Right renal pelvis (tissue), 4 donors: ENCODE results near the gene USP12. TPM values are rescaled to one million over a fixed set of nuclear protein-coding genes. Genes with fewer than 3 reads are reported as not detected.
"Not testable (repeated sequence)": the region's sequence is repeated elsewhere in the genome, so short reads cannot be mapped to it uniquely, and the experiment has no call there.

Source experiments
- DNase-seq, 4 donors: peaks; one replicate each; pipeline ENCODE4 v3.0.0-alpha.2; 2013; ENCODE audit warnings: low read depth in 4 of 4, low spot score in 3 of 4, missing footprints in 1 of 4
- polyA plus RNA-seq, 4 donors: library from polyadenylated mRNA; unstranded; fragments of 120-200 nt; gene quantifications; one replicate each; pipeline ENCODE4 v1.2.1, GENCODE V29; 2013; ENCODE audit not compliant: insufficient read length in 4 of 4

Gene USP12
- polyA plus RNA-seq, 4 donors = 29.6 to 40.8 (median 38.9) TPM

GRCh38 chr13:27126859-27127258, 44.8 kb downstream of the USP12 start:
- no peak for DNase-seq

GRCh38 chr13:27125357-27126282, 46.0 kb downstream of the USP12 start:
- no peak for DNase-seq

DNA sequence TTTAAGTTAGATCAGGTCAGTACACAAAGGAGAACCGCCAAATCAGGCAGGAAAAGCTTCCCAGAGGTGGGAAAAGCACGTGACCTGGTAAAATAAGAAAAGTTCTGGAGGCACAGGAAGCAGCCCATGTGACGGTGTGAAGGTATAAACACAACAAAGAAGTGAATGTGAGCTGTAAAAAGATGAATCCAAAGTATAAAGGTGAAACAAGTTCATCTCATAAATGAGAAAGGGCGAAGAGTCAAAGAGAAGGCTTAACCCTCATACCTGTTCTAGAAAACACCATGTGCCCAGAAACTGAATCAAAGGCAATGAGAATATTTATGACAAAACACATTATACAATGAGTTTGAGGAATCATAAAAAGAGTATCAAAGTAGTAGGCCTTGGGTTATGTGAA, 47.0 kb downstream of the USP12 start:
- no peak for DNase-seq

- DNase-seq = not testable (repeated sequence)
These were observed 48.2 kb downstream of the USP12 start for GRCh38 chr13:27123445-27123844.

GRCh38 chr13:27122036-27122435, 49.6 kb downstream of the USP12 start:
- no peak for DNase-seq

DNA sequence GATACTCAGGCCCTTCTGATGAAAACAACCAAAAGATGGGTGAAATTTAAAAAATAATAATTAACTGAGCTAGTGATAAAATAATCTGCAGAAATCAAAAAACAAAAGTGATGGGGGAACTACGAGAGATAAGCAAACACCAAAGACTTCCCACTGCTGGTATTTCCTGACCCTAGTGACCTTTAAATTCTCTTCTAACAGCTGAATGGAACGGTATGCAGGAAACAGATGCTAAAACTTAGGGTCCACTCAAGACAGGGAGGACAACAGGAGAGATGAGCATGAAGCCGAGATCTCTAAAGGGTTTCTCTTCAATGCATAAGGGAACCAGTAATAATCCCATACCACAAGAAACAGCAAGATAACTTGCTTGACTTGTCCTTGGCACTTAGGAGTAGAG, 50.8 kb downstream of the USP12 start:
- no peak for DNase-seq

- DNase-seq = no peak
These were observed 51.6 kb downstream of the USP12 start for GRCh38 chr13:27120011-27120410.

- DNase-seq = no peak
These were observed 53.1 kb downstream of the USP12 start for GRCh38 chr13:27118428-27119054.

DNA sequence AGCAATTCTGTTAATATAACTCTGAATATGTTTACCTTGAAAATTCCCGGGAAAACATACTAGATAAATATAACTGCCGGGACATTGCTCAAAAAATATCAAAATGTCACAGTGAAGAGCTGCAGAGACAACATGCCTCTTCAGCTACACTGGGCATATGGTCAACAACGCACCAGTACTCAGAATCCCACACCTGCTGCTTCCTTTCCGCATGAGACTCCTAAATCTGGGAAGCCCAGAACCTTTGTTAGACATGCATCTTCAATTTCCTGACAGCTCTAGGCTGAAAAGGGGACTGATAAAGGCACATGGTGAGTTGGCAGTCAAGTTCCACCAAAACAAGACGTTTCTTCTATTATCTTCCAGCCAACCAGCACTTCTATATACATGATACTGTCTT, 53.7 kb downstream of the USP12 start:
- DNase-seq = no peak

DNA sequence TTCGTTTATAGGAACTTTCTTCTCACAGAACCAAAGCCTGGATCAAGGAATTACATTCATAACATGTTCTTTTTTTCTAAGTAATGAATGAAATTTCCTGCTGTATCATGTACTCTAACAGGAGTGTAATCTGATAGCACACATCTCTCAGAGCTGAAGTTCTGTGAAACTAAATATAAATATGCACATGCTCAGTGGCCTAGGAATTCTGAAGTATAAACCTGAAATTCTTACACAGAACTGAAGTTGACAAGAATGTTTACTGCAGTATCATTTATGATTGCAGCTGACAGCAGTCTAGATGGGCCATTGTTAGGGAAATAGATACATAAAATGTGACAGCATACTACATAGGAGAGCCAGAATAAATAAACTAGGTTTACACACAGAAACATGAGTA, 54.5 kb downstream of the USP12 start:
- no peak for DNase-seq

DNA sequence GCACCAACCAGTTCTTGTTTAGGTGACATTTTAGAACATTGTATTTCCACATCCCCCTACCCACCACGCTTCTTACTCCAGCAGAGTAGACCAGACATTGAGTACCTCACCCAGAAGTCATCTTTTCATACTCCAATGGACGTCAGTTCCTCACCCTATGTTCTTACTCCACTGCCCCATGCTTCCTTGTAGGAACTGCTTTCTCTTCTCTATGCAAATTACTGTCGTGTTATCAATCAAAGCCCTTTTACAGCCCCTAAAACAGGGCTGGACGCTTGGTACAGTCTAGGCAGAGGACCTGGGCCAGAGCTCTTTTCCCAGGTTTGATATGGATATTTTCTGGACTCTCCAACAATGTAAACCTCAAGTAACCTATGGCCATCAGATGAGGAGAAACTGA, 58.2 kb downstream of the USP12 start:
- DNase-seq = no peak

DNA sequence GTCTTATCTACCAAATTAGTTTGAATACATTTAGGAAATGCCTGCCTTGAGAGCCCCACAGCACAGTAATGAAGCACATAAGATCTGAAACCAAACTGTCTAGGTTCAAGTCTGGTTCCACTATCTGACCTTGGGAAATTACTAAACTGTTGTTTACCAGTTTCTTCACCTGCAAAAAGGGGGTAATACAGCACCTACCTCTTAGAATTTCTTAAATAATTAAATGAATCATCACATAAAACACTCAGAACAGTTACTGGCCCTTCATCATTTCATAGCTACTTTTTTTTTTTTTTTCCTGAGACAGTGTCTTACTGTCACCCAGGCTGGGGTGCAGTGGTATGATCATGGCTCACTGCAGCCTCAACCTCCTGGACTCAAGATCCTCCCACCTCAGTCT, 59.6 kb downstream of the USP12 start:
- DNase-seq = no peak

DNA sequence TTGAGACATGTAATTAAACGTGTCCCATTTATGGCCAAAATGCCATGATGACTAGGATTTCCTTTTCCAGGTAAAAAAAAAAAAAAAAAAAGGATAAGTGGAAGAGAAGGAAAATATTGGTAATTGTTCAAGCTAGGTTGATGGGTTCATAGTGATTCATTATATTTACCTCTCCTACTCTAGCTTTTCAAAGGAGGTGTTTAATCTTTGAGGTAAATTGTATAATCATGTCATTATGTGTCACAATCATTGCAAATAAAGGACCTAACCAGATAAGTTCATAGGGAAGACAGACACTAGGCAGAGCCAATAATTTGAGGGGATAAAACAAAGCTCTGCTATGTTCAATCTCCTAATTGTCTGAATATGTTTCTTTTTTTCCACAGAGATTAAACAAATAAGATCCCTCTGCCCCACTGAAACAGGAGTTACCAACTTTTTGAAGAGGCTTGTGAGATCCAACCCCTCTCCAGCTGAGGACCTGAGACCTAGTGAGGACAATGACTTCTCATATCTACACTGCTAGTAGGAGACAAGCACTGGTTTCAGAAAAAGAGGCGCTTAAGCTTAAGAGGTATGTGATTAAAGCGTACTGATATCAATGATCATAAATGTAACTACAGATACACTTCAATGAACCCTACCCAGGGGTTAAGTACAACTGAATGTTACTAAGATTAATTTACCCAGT, 61.4 kb downstream of the USP12 start:
- DNase-seq = no peak

DNA sequence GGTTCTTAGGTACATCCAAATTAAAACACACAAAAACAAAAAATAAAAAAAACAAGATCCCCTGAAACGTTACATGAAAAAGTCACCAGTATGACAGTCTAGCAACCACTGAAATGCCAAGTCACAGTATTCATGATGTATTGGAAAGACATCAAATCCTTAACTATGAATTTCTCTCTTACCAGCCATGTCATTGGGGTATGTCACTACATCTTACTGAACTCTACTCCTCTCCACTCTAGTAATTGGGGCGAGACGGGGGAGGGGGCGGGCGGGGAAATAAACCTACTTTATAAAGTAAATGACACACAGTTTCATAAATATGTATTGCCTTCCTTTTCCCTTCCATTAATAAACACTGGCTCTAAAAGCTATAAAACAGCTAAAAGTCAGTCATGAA, 65.5 kb downstream of the USP12 start:
- no peak for DNase-seq

DNA sequence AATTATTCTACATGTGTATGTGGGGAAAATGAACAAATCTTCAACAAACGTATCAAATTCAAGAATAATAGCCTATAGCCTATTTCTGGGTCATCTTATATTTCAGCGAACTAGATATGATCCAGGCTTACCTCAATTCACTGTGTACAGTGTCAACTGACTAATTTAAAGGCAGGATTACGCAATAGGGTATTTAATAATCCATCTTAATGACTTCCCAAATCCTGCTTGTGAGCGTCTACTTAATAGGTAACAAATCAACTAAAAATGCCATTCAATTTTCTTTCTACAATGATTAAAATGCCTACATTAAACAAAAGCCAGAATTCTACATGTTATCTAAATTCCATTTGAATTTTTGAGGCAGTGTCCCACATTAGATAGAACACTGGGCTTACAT, 67.0 kb downstream of the USP12 start:
- DNase-seq = no peak

- no peak for DNase-seq
These were observed 69.8 kb downstream of the USP12 start for GRCh38 chr13:27101847-27102246.

- DNase-seq = no peak
These were observed 70.3 kb downstream of the USP12 start for GRCh38 chr13:27101289-27101688.

- DNase-seq = no peak
These were observed 73.9 kb downstream of the USP12 start for GRCh38 chr13:27097691-27098090.

- DNase-seq = no peak
These were observed 80.2 kb downstream of the USP12 start for GRCh38 chr13:27091451-27091850.

- no peak for DNase-seq
These were observed 83.0 kb downstream of the USP12 start for GRCh38 chr13:27088619-27089018.

DNA sequence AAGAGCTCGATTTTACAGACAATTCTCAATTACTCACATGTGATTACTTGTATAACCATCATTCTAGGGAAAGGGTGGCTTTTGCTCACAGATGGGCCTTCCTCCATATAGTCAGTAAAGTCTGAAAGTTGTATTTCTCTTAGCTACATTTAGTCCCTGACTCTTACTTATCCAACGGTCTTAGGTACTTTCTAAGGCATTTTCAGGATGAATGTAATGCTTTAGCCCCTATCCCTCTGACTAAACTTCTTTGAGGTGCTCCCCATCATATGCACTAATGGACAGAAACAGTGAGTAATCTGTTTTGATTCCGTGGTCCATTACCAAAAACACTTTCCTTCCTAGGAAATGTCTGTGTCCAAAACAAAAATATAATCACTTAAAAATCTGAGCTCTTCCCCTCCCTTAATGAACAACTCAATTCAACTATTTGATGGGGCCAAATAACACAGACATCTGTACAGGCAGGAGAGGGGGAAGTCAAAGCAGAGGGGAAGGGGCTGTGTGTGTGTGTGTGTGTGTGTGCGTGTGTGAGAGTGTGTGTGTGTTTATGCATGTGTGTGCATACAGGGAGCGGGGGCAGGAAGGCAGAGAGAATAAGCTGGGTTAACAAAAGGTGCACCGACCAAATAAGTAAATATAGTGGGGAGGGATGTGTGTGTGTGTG, 84.9 kb downstream of the USP12 start:
- no peak for DNase-seq
